GM23248 (cell line): ENCODE data around the gene CYP3A5. TPM values are rescaled to one million over a fixed set of nuclear protein-coding genes. Genes with fewer than 3 reads are reported as not detected.

Experiments
- DNase-seq: peaks from one replicate; pipeline ENCODE4 v3.0.0-alpha.2; 2015
- H2AFZ ChIP-seq: fragments of 200-600 bp; sonication (generic); 2 replicates; pipeline ENCODE4 v1.6.1; 2016; ENCODE audit warnings: antibody characterized with exemption
- H3F3A ChIP-seq: fragments of 200-600 bp; sonication (generic); 2 replicates; pipeline ENCODE4 v1.6.1; 2016; ENCODE audit warnings: mild to moderate bottlenecking, antibody characterized with exemption, mixed run types; ENCODE audit not compliant: insufficient read depth
- H3K27ac ChIP-seq: fragments of 200-600 bp; sonication (generic); 2 replicates; pipeline ENCODE4 v1.5.1; 2016; ENCODE audit warnings: mild to moderate bottlenecking
- H3K27me3 ChIP-seq: fragments of 200-600 bp; sonication (generic); replicated peaks from 2 replicates; pipeline ENCODE4 v1.6.1; 2016; ENCODE audit warnings: mild to moderate bottlenecking; ENCODE audit not compliant: insufficient read depth
- H3K36me3 ChIP-seq: fragments of 200-600 bp; sonication (generic); 2 replicates; pipeline ENCODE4 v1.6.1; 2016; ENCODE audit warnings: low read depth, mild to moderate bottlenecking
- H3K4me1 ChIP-seq: fragments of 200-600 bp; sonication (generic); 2 replicates; pipeline ENCODE4 v1.6.1; 2016; ENCODE audit warnings: mild to moderate bottlenecking; ENCODE audit not compliant: insufficient read depth
- H3K4me2 ChIP-seq: fragments of 200-600 bp; sonication (generic); one replicate; pipeline ENCODE4 v1.6.1; 2016; ENCODE audit warnings: mild to moderate bottlenecking; ENCODE audit not compliant: unreplicated experiment
- H3K4me3 ChIP-seq: fragments of 200-600 bp; sonication (generic); 2 replicates; pipeline ENCODE4 v1.5.1; 2016; ENCODE audit warnings: mild to moderate bottlenecking
- H3K79me2 ChIP-seq: fragments of 200-600 bp; sonication (generic); 2 replicates; pipeline ENCODE4 v1.6.1; 2016; ENCODE audit warnings: mild to moderate bottlenecking; ENCODE audit not compliant: insufficient read depth
- H3K9ac ChIP-seq: fragments of 200-600 bp; sonication (generic); 2 replicates; pipeline ENCODE4 v1.6.1; 2016; ENCODE audit warnings: mild to moderate bottlenecking
- H3K9me2 ChIP-seq: fragments of 200-600 bp; sonication (generic); 2 replicates; pipeline ENCODE4 v1.6.1; 2016; ENCODE audit warnings: mixed run types, mild to moderate bottlenecking, moderate library complexity; ENCODE audit not compliant: insufficient read depth
- H3K9me3 ChIP-seq: fragments of 200-600 bp; sonication (generic); one replicate; pipeline ENCODE4 v1.6.1; 2017; ENCODE audit warnings: low read depth
- H4K20me1 ChIP-seq: fragments of 200-600 bp; sonication (generic); 2 replicates; pipeline ENCODE4 v1.6.0; 2016; ENCODE audit not compliant: insufficient read depth
- EZH2 ChIP-seq: fragments of 200-600 bp; sonication (generic); IDR thresholded peaks from 2 replicates; pipeline ENCODE4 v1.6.1; 2018; ENCODE audit warnings: antibody characterized with exemption, mild to moderate bottlenecking; ENCODE audit not compliant: insufficient read depth, poor library complexity, severe bottlenecking
- EZH2phosphoT487 ChIP-seq: fragments of 200-600 bp; sonication (generic); IDR thresholded peaks from 2 replicates; pipeline ENCODE4 v1.6.1; 2018; ENCODE audit warnings: antibody characterized with exemption, moderate library complexity, mild to moderate bottlenecking, low read depth; ENCODE audit not compliant: insufficient read depth
- WGBS, 2 experiments: methylation state at CpG; one replicate each; pipeline ENCODE4 v1.1.6; 2015 to 2017; ENCODE audit warnings: low lambda C conversion rate in 2 of 2, low coverage in 1 of 2; ENCODE audit errors: missing lambda C conversion rate in 2 of 2; 5-methylcytosine and 5-hydroxymethylcytosine counted together
- in situ Hi-C: fragments of 300-500 bp; cut with MboI; formaldehyde crosslinking; loops from 2 replicates; pipeline ENCODE4 v1.15.0; 2020
- polyA plus RNA-seq: library from polyadenylated mRNA; unstranded; fragments of >200 nt; fragmentation: Nextera tagmentation; extraction: Ambion mirVana; gene quantifications from 2 replicates; pipeline ENCODE4 v1.2.1, GENCODE V29; 2016
- total RNA-seq: library from RNA; depleted of rRNA; stranded (reverse); fragments of >200 nt; shearing (Covaris generic); gene quantifications from 2 replicates; pipeline ENCODE4 v1.2.3, GENCODE V29; 2014

CYP3A5 gene
- total and polyA plus RNA-seq, 2 experiments from 2014 or later, result 0.26 TPM; not detected in 1

GRCh38 chr7:99645590-99645989, 34.2 kb downstream of the CYP3A5 start:
- DNase-seq, result no peak
- 82 to 89% methylated on average over 1 of the region's 1 CpG for WGBS, 2 experiments
- in situ Hi-C loops, result no loop called here

GRCh38 chr7:99644431-99644830, 35.4 kb downstream of the CYP3A5 start:
- H3K4me1 ChIP-seq, result 0 out of 2 replicates have a peak, but pooled peaks cover 4% of the 10 kb centered on the region
- no peak overlapping the region for H2AFZ ChIP-seq
- TF ChIP-seq EZH2 (no peak), EZH2phosphoT487 (no peak)
- no peaks in the 10 kb centered on the region for H3F3A ChIP-seq
- no peak overlapping the region for H3K4me2 ChIP-seq
- no peaks in the 10 kb centered on the region for H4K20me1 ChIP-seq
- H3K79me2 ChIP-seq, result no peaks in the 10 kb centered on the region
- H3K27ac ChIP-seq, result no peak overlapping the region
- no peak for DNase-seq
- H3K9ac ChIP-seq, result no peak overlapping the region
- H3K36me3 ChIP-seq, result no peaks in the 10 kb centered on the region
- in situ Hi-C loops, result no loop called here
- no peaks in the 10 kb centered on the region for H3K27me3 ChIP-seq
- H3K4me3 ChIP-seq, result no peak overlapping the region
- no peaks in the 10 kb centered on the region for H3K9me3 ChIP-seq
- H3K9me2 ChIP-seq, result no peaks in the 10 kb centered on the region
- 76 to 80% methylated on average over 3 of the region's 3 CpGs for WGBS, 2 experiments

More at GRCh38 chr7:99645590-99645989, 34.2 kb downstream of the CYP3A5 start:
- Histone ChIP-seq H4K20me1 (no peaks in the 10 kb centered on the region), H3K27me3 (no peaks in the 10 kb centered on the region), H3K4me1 (0 out of 2 replicates have a peak, but pooled peaks cover 4% of the 10 kb centered on the region), H3F3A (no peaks in the 10 kb centered on the region), H3K36me3 (no peaks in the 10 kb centered on the region), H3K9me2 (no peaks in the 10 kb centered on the region), H3K4me3 (no peak overlapping the region), H3K79me2 (no peaks in the 10 kb centered on the region), H2AFZ (no peak overlapping the region), H3K4me2 (no peak overlapping the region), H3K27ac (no peak overlapping the region), H3K9ac (no peak overlapping the region), H3K9me3 (no peaks in the 10 kb centered on the region)
- TF ChIP-seq EZH2 (no peak), EZH2phosphoT487 (no peak)

- Histone ChIP-seq H3K9me3 (no peaks in the 10 kb centered on the region), H3K4me3 (no peak overlapping the region), H3K79me2 (no peaks in the 10 kb centered on the region), H3K36me3 (no peaks in the 10 kb centered on the region), H3K9me2 (no peaks in the 10 kb centered on the region), H3K9ac (no peak overlapping the region), H4K20me1 (no peaks in the 10 kb centered on the region), H3K27me3 (no peaks in the 10 kb centered on the region), H3F3A (no peaks in the 10 kb centered on the region), H3K4me1 (0 out of 2 replicates have a peak, but pooled peaks cover 4% of the 10 kb centered on the region), H2AFZ (no peak overlapping the region), H3K4me2 (no peak overlapping the region), H3K27ac (no peak overlapping the region)
- TF ChIP-seq EZH2phosphoT487 (no peak), EZH2 (no peak)
- WGBS, 2 experiments, result 56 to 71% methylated on average over 2 of the region's 2 CpGs
- in situ Hi-C loops, result no loop called here
- DNase-seq, result no peak
Measured at GRCh38 chr7:99643464-99643863, 36.3 kb downstream of the CYP3A5 start.

GRCh38 chr7:99642027-99642426, 37.8 kb downstream of the CYP3A5 start:
- 96 to 100% methylated on average over 1 of the region's 1 CpG for whole genome bisulfite sequencing, 2 experiments
- Histone ChIP-seq H3K27me3 (no peaks in the 10 kb centered on the region), H4K20me1 (no peaks in the 10 kb centered on the region; the same call in 1 of the 2 replicates), H3K36me3 (no peaks in the 10 kb centered on the region), H3F3A (no peaks in the 10 kb centered on the region), H3K9me2 (no peaks in the 10 kb centered on the region), H3K79me2 (no peaks in the 10 kb centered on the region), H3K27ac (no peak overlapping the region), H3K4me2 (no peak overlapping the region), H3K9ac (no peak overlapping the region), H3K4me3 (no peak overlapping the region), H3K4me1 (0 out of 2 replicates have a peak, but pooled peaks cover 4% of the 10 kb centered on the region), H2AFZ (no peak overlapping the region), H3K9me3 (no peaks in the 10 kb centered on the region)
- in situ Hi-C loops, result no loop called here
- no peak for TF ChIP-seq EZH2
- TF ChIP-seq EZH2phosphoT487, result no peak
- peak; percentile 32 for DNase-seq

- Histone ChIP-seq H4K20me1 (no peaks in the 10 kb centered on the region; the same call in 1 of the 2 replicates), H2AFZ (no peak overlapping the region), H3K4me3 (no peak overlapping the region), H3K9me3 (no peaks in the 10 kb centered on the region), H3K4me1 (0 out of 2 replicates have a peak, but pooled peaks cover 4% of the 10 kb centered on the region), H3K79me2 (no peaks in the 10 kb centered on the region), H3K9ac (no peak overlapping the region), H3K36me3 (no peaks in the 10 kb centered on the region), H3K9me2 (no peaks in the 10 kb centered on the region), H3K4me2 (no peak overlapping the region), H3F3A (peaks cover 5% of the 10 kb centered on the region; the same call in 1 of the 2 replicates), H3K27me3 (no peaks in the 10 kb centered on the region), H3K27ac (no peak overlapping the region)
- TF ChIP-seq EZH2phosphoT487 (no peak), EZH2 (no peak)
- DNase-seq, result no peak
- in situ Hi-C loops, result no loop called here
Measured at GRCh38 chr7:99639267-99639666, 40.5 kb downstream of the CYP3A5 start.
